RWPE1 (cell line): ENCODE measurements around the gene CBARP.
A peak's percentile ranks its signal among the peaks of the same experiment; 100 is the strongest.

Experiments
- CTCF ChIA-PET: fragments of 350-600 bp; sonication (Branson Sonifier 250); formaldehyde crosslinking; extraction: SDS; loops from one replicate; lab custom pipeline; 2021; lab: Yijun Ruan, JAX
- POLR2A ChIA-PET: fragments of 400-600 bp; formaldehyde crosslinking; extraction: SDS; loops from one replicate; lab custom pipeline; 2020; ENCODE audit warnings: antibody characterized with exemption; ENCODE audit not compliant: low non-redundant PET; lab: Yijun Ruan, JAX
- DNase-seq: peaks from one replicate; pipeline ENCODE4 v3.0.0; 2012; ENCODE audit warnings: low spot score
- H3K27ac ChIP-seq: fragments of 450-650 bp; 2 replicates; pipeline ENCODE4 v1.5.1; 2017
- TF ChIP-seq, protein P1 (sequence below): fragments of 450-650 bp; conservative IDR thresholded peaks from 2 replicates; pipeline ENCODE4 v1.5.1; 2017; ENCODE audit warnings: low read depth, mild to moderate bottlenecking

Gene CBARP

GRCh38 chr19:1231729-1232637 is 5.8 kb downstream of the CBARP start:
- DNase-seq: no peak
- ChIA-PET POLR2A (interaction anchor here (0.7 kb wide), 1 partner anchor 37 kb away, joined by 4 read pairs; no protein-coding TSS in a partner anchor), CTCF (interaction anchor here (0.5 to 1.8 kb wide), 8 partner anchors 9 to 56 kb away, joined by 3 to 8 read pairs (median 4); no protein-coding TSS in a partner anchor)
- H3K27ac ChIP-seq: peak overlapping the region; percentile 77
- TF ChIP-seq, protein P1, sequence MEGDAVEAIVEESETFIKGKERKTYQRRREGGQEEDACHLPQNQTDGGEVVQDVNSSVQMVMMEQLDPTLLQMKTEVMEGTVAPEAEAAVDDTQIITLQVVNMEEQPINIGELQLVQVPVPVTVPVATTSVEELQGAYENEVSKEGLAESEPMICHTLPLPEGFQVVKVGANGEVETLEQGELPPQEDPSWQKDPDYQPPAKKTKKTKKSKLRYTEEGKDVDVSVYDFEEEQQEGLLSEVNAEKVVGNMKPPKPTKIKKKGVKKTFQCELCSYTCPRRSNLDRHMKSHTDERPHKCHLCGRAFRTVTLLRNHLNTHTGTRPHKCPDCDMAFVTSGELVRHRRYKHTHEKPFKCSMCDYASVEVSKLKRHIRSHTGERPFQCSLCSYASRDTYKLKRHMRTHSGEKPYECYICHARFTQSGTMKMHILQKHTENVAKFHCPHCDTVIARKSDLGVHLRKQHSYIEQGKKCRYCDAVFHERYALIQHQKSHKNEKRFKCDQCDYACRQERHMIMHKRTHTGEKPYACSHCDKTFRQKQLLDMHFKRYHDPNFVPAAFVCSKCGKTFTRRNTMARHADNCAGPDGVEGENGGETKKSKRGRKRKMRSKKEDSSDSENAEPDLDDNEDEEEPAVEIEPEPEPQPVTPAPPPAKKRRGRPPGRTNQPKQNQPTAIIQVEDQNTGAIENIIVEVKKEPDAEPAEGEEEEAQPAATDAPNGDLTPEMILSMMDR: no peak

- ChIA-PET CTCF (interaction anchor here (1.4 kb wide), 1 partner anchor 10 kb away, joined by 3 read pairs; no protein-coding TSS in a partner anchor), POLR2A (no interaction called here)
- TF ChIP-seq, protein P1: no peak
- peak overlapping the region; percentile 3; the same call in 1 of the 2 replicates for H3K27ac ChIP-seq
- DNase-seq: no peak
Observed at GRCh38 chr19:1230783-1231489, 6.9 kb downstream of the CBARP start.

DNA sequence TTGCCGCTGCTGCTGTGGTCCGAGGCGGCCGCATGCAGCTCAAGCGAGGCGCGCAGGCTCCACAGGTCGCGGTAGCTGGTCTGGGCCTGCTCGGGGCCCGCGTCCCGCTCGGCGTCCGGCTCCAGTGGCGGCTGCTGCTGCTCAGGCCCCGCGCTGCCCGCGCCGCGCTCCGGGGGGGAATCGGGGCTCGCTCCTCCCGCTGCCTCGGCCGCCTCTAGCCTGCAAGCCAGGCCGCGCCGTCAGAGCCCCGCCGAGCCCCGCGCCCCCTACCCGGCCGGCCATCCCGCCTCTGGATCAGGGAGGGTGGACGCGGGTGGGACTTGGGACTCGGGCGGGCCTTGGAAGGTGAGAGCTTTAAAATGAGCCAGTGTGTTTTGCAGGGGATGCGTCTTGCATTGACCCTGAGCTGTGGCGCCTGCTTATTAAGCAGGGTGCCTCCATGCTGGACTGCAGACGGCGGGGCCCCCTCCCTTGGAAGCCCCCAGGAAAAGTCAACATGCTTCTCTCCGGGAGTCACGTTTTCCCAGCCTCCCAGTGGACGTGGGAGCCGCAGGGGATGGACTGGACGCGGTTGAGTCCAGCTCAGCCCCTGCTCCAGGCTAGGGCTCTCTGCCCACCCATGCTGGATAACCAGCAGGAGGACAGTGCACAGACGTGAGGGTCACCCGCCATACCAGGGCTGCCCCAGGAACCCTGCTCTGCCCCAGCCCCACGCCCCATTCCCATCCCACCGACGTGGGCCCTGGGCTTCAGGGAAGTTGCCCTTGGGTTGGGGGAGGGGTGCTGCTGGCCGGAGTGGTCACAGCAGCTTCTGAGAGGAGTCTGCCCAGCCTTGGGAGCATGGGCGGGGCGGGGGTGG is 7.7 kb downstream of the CBARP start:
- ChIA-PET CTCF (interaction anchor here (0.5 to 1.4 kb wide), 2 partner anchors 10 to 86 kb away, joined by 3 read pairs; no protein-coding TSS in a partner anchor), POLR2A (interaction anchor here (0.6 kb wide), 1 partner anchor 56 kb away, joined by 4 read pairs; no protein-coding TSS in a partner anchor)
- TF ChIP-seq, protein P1: no peak
- peak overlapping the region; percentile 3; the same call in 1 of the 2 replicates for H3K27ac ChIP-seq
- DNase-seq: no peak

GRCh38 chr19:1229056-1229923 is 8.5 kb downstream of the CBARP start:
- TF ChIP-seq, protein P1: no peak
- DNase-seq: no peak
- ChIA-PET POLR2A (no interaction called here), CTCF (interaction anchor here (1.4 kb wide), 1 partner anchor 11 kb away, joined by 3 read pairs; no protein-coding TSS in a partner anchor)
- H3K27ac ChIP-seq: no peak overlapping the region

DNA sequence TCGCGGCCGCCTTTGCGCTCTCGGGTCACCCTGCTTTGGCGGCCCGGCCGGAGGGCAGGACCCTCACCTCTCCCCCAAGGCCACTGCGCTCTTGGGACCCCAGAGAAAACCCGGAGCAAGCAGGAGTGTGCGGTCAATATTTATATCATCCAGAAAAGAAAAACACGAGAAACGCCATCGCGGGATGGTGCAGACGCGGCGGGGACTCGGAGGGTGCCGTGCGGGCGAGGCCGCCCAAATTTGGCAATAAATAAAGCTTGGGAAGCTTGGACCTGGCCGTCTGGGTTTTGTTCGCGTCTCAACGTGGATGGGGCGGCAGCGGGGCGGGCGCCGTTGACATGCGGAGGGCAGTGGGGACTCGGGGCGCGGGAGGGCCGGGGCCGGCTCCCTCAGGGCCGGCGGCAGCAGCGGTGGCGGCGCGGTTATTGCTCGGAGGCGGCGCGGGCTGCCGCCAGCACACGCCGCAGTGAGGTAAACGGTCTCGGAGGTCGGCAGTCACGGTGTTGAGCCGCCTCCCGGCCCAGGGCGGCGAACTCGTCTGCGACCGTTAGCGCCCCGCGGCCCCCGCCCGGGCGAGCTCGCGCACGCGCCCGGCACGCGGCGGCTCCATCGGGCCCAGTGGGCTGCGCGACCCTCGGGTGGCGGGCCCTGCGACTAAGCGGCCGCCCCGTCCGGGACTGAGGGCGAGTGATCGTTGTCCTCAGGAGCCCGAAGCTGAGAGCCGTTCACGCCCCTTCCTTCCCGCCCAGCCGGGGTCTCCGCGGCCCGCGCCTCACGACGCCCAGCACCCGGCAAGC is 9.4 kb downstream of the CBARP start:
- DNase-seq: no peak
- H3K27ac ChIP-seq: peak overlapping the region; percentile 98
- CTCF ChIA-PET: no interaction called here
- POLR2A ChIA-PET: no interaction called here
- TF ChIP-seq, protein P1: no peak
